ENCODE measurements around the gene CFAP92. TPM values are rescaled to one million over a fixed set of nuclear protein-coding genes. Genes with fewer than 3 reads are reported as not detected.

CFAP92 gene
- total RNA-seq, 1 experiment from 2014 or later: 0.92 TPM

DNA sequence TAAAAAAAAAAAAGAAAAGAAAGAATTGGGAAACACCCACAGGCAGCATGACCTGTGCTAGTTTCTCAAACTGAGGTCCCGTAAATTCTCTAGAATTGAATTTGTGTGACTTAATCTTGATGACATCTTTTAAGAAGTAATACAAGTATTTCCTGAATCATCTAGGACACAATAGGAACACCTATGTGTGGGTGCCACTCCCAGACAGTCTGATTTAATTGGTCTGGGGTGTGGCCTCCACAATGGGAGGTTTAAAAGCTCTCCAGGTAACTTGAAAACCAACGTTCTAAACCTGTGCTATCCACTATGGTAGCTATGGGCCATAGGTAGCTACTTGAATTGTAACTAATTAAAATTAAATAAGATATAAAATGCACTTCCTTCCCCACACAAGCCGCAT is 28.1 kb downstream of the CFAP92 start:
- Histone ChIP-seq H3K4me2 (ENCODE audit: insufficient read depth, insufficient read length, low read length) (no peak overlapping the region), H3K18ac (ENCODE audit: insufficient read length, low read depth, low read length) (no peak overlapping the region), H4K20me1 (ENCODE audit: control insufficient read depth, insufficient read depth, insufficient read length) (no peaks in the 10 kb centered on the region), H3K79me1 (ENCODE audit: insufficient read depth, low read depth, low read length, poor library complexity, severe bottlenecking) (no peaks in the 10 kb centered on the region), H2BK5ac (ENCODE audit: insufficient read length, low read length) (no peak overlapping the region), H3K27me3 (ENCODE audit: insufficient read depth, low read length) (no peaks in the 10 kb centered on the region; the same call in 1 of the 2 replicates), H3K9me3 (ENCODE audit: control insufficient read depth, low read depth, low read length) (no peaks in the 10 kb centered on the region), H2BK20ac (ENCODE audit: low read depth, low read length, poor library complexity, severe bottlenecking) (no peak overlapping the region), H2AFZ (ENCODE audit: low read length) (no peak overlapping the region), H3K14ac (ENCODE audit: insufficient read depth, low read length) (no peak overlapping the region), H3K9ac (ENCODE audit: extremely low read depth, insufficient read length, low read length) (no peak overlapping the region), H3K4ac (ENCODE audit: low read depth, low read length) (no peak overlapping the region), H2BK15ac (ENCODE audit: low read depth, low read length) (no peak overlapping the region), H2AK5ac (ENCODE audit: insufficient read length, low read length) (no peak overlapping the region), H3K4me1 (ENCODE audit: insufficient read depth, low read length) (no peaks in the 10 kb centered on the region), H2BK120ac (ENCODE audit: low read depth, low read length, poor library complexity, severe bottlenecking) (no peak overlapping the region), H4K5ac (ENCODE audit: insufficient read length, low read depth, low read length) (no peak overlapping the region), H3K27ac (ENCODE audit: insufficient read length, low read depth, low read length) (no peak overlapping the region), H4K91ac (ENCODE audit: insufficient read length, low read depth, low read length) (no peak overlapping the region), H3K79me2 (ENCODE audit: insufficient read depth, low read length) (no peaks in the 10 kb centered on the region), H3K23me2 (ENCODE audit: insufficient read length, low read depth, low read length, poor library complexity, severe bottlenecking) (no peaks in the 10 kb centered on the region), H3K56ac (ENCODE audit: insufficient read length, low read depth, low read length) (no peak overlapping the region), H3K23ac (ENCODE audit: insufficient read length, low read depth, low read length) (no peak overlapping the region), H4K8ac (replicated peaks; ENCODE audit: insufficient read length, low read depth, low read length) (no peak overlapping the region), H2BK12ac (ENCODE audit: insufficient read length, low read depth, low read length) (no peak overlapping the region), H3T11ph (ENCODE audit: low read length) (no peak overlapping the region)
- Mint-ChIP-seq H3K36me3 (ENCODE audit: insufficient read depth in 1 of 3, low read depth in 3 of 3) (no peaks in the 10 kb centered on the region), H3K4me3 (no peak overlapping the region), H3K27ac (no peak overlapping the region), H3K9me3 (peaks cover 0 to under 1% of the 10 kb centered on the region in 2 experiments; a peak in 1 of 5 replicates), H3K4me1 (peaks cover 0 to 8% of the 10 kb centered on the region in 2 experiments; a peak in 2 of 4 replicates), H3K27me3 (ENCODE audit: low read depth) (peaks cover 19% of the 10 kb centered on the region)
- TF ChIP-seq, protein P1, sequence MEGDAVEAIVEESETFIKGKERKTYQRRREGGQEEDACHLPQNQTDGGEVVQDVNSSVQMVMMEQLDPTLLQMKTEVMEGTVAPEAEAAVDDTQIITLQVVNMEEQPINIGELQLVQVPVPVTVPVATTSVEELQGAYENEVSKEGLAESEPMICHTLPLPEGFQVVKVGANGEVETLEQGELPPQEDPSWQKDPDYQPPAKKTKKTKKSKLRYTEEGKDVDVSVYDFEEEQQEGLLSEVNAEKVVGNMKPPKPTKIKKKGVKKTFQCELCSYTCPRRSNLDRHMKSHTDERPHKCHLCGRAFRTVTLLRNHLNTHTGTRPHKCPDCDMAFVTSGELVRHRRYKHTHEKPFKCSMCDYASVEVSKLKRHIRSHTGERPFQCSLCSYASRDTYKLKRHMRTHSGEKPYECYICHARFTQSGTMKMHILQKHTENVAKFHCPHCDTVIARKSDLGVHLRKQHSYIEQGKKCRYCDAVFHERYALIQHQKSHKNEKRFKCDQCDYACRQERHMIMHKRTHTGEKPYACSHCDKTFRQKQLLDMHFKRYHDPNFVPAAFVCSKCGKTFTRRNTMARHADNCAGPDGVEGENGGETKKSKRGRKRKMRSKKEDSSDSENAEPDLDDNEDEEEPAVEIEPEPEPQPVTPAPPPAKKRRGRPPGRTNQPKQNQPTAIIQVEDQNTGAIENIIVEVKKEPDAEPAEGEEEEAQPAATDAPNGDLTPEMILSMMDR (conservative IDR thresholded peaks at IDR 0.05): no peak
- WGBS (ENCODE audit: extremely low coverage, insufficient read length, low lambda C conversion rate): no CpG with 5 or more reads among the region's 3 CpGs
- DNase-seq: no peak
